Activated CD4-positive, alpha-beta T cell treated with anti-CD3 and anti-CD28 coated beads, Interleukin-2, Interleukin-4, amounts not matched to agents 100 ng/mL and 50 ng/mL, durations not matched to agents 16 hours and 8 hours (primary cell): Measurements from ENCODE around the gene PSMD14.
"Not testable (repeated sequence)": the region's sequence is repeated elsewhere in the genome, so short reads cannot be mapped to it uniquely, and the experiment has no call there.

Experiments used
- DNase-seq: peaks from one replicate; pipeline ENCODE4 v3.0.0-alpha.2; 2020; ENCODE audit warnings: low spot score

The PSMD14 gene

GRCh38 chr2:161337247-161337646 is 29.0 kb downstream of the PSMD14 start:
- DNase-seq: no peak

GRCh38 chr2:161339532-161339931 is 31.3 kb downstream of the PSMD14 start:
- DNase-seq: not testable (repeated sequence)

- not testable (repeated sequence) for DNase-seq
These were observed 32.7 kb downstream of the PSMD14 start for GRCh38 chr2:161340930-161341413.

DNA sequence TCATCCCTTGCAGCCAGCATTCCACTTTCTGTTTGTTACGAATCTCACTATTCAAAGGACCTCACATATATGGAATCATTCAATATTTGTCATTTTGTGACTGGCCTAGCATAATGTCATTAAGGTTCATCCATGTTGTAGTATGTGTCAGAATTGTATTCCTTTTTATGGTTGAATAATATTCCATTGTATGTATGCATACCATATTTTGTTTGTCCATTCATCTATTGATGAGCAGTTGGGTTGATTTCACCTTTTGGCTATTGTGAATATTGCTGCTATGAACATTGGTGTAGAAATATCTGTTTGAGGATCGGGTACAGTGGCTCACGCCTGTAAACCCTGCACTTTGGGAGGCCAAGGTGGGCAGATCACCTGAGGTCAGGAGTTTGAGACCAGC is 35.0 kb downstream of the PSMD14 start:
- no peak for DNase-seq

DNA sequence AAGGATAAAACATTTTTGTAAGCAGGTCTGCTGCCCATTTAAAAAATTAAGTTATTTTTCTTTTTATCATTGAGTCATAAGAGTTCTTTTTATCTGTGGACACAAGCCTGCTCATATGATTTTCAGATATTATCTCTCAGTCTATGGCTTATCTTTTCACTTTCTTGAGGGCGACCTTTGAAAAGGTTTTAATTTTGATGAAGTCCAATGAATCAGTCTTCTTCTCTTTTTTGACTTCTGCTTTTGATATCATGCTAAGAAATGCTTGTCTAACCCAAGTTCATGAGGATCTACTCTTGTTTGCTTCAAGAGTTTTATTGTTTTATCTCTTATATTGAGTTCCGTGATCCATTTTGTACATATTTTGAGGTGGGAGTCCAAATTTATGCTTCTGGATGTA is 36.5 kb downstream of the PSMD14 start:
- no peak for DNase-seq

- no peak for DNase-seq
These were observed 43.5 kb downstream of the PSMD14 start for GRCh38 chr2:161351678-161352077.

- no peak for DNase-seq
These were observed 44.5 kb downstream of the PSMD14 start for GRCh38 chr2:161352719-161353118.

GRCh38 chr2:161353543-161353942 is 45.3 kb downstream of the PSMD14 start:
- no peak for DNase-seq

- no peak for DNase-seq
These were observed 45.9 kb downstream of the PSMD14 start for GRCh38 chr2:161354106-161354505.

DNA sequence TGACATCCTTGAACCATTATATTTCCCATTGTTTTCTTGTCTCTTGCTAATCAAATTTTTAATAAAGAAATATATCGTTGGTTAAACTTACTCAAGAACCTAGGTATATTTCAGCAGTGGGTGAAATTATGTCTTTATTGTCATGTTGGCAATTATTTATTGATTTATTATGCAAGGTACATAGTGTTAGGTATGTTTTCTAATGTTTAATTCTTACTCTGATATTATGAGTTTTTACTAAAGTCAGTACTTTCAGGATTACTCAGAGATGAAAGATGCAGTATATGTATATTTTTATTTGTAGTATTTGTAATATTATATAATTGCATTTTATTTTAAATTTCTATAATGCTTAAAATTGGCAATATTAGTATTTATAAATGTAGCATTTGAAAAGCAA is 46.9 kb downstream of the PSMD14 start:
- no peak for DNase-seq

DNA sequence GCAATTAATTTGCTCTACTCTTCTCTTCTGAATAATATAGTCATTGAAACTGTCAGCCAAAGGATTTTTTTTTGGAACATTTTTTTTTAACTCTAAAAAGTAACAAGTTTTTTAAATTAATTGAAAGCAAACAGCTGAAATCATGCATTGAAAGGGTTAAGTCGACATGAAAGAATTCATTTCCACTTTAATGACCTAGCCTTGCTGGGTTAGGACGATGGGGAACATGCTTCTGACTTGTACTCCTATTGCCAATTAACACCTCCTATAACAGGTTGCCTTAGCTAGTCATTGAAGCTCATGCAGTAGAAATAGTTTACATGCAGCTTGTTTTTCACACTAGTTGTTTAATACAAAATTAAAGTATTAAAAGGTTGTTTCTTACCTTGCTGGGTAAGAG is 47.8 kb downstream of the PSMD14 start:
- DNase-seq: no peak

DNA sequence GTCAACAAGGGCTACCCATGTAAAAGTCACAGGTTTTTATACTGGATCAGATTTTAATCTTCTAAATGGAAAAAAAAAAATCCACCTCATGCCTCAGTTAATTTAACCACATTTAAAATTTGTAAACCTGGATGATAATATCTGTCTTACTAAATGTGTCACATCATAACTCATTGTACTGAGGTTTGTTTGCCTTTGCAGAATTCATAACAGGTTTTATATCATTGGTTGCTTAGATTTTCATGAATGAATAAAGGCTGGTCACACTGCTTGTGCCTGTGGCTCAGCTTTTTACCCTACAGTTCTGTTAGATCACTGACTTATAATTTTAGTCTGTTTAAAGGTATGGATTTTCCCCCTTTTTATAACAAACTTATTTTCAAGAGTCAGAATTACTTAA is 48.9 kb downstream of the PSMD14 start:
- DNase-seq: peak; percentile 9

GRCh38 chr2:161358838-161359237 is 50.6 kb downstream of the PSMD14 start:
- DNase-seq: no peak

- DNase-seq: not testable (repeated sequence)
These were observed 52.0 kb downstream of the PSMD14 start for GRCh38 chr2:161360095-161360654.

DNA sequence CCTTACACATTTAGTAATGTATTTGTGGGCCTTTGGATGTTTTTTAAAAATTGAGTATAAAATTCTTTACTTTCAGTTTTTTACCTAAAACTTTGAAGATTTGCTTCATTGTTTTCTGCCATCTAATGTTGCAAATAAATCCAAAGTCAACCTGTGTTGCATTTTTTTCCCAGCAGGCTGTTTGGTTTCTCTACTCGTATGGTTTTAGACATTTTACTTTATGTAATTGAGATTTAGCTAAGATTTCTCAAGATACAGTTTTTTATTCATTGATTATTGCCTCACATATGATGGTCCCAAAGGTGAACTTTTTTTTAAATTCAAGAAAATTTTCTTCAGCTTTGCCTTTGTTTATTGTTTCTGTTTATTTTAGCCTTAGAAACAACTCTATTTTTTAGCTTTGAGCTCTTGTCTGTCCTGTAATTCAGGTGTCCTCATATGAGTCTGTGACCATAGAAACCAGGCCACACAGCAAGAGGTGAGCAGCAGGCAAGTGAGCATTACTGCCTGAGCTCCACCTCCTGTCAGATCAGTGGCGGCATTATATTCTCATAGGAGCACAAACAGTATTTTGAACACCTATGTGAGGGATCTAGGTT is 54.4 kb downstream of the PSMD14 start:
- no peak for DNase-seq

DNA sequence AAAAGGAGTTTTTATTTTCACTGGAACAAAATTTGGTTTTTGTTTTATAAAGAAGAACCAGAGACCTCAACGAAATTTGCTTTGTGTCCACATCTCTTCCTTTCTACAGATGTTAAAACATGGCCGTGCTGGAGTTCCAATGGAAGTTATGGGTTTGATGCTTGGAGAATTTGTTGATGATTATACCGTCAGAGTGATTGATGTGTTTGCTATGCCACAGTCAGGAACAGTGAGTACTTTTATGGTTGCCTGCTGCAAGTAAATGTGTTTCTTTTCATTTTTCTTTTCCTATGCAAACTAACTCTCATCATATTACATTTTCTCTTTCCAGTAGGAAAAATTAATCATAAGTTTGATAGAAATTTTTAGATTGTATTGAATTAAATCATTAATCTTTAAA is 59.5 kb downstream of the PSMD14 start:
- no peak for DNase-seq

DNA sequence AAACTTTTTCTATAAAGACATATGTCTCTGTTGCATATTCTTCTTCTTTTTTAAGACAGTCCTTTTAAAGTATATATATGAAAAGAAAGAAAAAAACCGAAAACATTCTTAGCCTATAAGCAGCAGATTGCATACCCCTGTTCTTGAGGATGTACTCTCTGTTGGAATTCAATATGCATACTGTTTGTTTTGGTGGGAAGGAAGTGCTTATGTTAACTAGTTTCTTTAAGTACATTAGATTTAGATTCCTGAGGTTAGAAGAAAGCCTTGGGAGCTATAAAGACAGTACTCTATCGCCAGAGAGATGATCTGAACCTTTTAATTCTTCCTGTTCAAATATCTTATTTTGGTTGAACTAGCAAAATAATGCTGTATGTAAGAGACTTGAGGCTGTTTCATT is 61.1 kb downstream of the PSMD14 start:
- no peak for DNase-seq

GRCh38 chr2:161370981-161371380 is 62.8 kb downstream of the PSMD14 start:
- DNase-seq: no peak

GRCh38 chr2:161371869-161372268 is 63.6 kb downstream of the PSMD14 start:
- DNase-seq: no peak

DNA sequence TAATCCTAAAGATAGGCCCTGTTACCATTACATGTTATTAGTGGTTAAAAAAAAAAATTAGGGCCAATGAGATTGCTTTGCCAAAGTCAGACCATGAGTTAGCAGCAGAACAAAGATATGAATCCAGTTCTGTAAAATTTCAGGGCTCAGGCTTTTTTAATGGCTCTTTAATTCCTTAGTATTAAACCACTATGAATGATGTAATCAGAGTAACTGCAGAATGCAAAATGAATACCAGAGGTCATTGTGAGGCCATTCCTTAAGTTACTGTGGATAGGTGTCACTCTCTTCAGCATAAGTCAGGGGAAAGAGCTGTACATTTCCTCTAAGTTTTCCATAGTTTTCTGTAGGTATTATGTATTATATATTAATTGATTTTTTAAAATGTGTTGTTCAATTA is 65.7 kb downstream of the PSMD14 start:
- DNase-seq: no peak

DNA sequence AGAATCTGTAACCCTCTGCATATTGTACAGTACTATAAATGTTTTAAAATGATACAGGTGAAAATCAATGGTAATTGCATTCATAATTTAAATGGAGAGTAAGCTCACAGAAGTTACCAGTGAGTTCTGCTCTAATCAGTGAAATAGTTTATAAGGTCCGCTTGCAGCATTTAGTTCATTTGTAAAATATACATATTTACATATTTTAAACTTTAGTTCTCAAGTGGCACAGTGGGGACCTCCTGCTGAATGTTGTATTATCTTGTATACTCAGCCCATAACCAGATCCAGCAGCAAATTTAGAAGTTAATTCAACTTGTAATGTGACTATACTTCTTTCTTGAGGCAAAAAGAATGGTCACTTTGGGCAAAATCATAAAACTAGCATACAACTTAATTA is 66.2 kb downstream of the PSMD14 start:
- no peak for DNase-seq

DNA sequence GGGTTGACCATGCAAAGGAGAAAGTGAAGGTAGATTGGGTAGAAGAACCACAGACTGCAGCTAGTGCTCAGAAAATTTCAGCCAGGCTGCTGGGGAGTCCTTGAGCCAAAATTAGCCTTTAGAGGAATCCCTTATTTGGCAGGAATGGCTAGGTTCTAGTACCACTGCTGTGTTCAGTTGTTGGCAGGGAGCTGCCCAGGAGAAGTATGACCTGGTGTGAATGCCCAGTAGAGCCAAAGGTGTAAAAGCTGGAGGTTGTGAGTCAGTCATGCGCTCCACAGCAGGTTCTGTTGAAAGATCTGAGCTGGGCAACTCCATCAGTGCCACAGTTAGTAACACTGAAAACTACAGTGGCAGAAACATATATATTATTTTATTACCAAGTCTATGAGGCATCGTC is 71.5 kb downstream of the PSMD14 start:
- no peak for DNase-seq

- DNase-seq: no peak
These were observed 73.3 kb downstream of the PSMD14 start for GRCh38 chr2:161381546-161381945.

DNA sequence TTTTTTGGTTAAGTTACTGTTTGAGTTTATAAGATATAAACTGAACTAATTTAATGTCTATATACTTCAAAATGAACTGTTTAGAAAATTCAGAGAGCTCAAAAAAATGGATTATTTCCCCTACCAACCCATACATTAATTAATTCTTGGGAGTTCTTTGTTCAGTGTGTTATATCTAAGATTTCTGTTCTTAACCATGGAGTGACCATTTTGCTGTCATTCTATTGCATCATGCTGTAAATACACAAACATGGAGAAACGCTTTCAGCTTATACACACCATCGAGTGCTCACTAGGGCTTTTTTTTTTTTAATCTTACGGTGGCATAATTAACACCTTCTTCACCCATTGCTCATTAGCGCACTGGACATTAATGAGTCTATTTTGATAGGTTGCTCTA is 74.5 kb downstream of the PSMD14 start:
- DNase-seq: no peak
